Measurements from ENCODE around the gene ZNF232.
"Not testable (repeated sequence)": the region's sequence is repeated elsewhere in the genome, so short reads cannot be mapped to it uniquely, and the experiment has no call there.

ZNF232 gene

GRCh38 chr17:5129770-5130169 is 18.1 kb upstream of the ZNF232 start:
- not testable (repeated sequence) for FAIRE-seq

DNA sequence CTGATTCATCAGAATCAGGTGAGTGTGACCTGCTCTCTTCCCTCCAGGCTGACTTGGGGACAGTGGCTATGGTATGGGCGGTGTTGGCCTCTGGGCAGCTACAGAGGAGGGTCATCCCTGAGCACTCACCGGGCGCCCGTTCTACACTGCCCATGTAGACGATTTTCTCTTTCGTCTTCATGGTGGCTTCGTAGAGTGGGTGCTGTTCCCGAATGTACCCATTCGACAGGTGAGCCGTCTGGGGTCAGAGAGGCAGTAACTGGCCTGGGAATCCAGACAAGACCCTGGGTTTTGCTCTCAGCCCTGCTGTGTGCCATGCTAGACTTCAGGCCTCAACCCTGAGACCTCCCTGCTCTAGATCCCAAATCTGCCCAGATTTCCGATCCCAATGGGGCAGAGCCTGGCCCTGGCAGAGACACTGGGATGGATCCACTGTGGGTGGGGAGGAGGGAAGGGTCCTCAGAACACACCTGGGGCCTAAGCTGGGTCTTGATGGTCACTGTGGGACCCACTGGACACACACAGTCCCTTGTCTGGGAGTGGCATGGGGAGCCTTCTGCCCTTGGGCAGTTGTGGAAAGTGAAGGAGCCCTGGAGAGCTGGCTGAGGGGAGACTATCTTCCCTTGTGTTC is 17.3 kb upstream of the ZNF232 start:
- FAIRE-seq, result no peak

DNA sequence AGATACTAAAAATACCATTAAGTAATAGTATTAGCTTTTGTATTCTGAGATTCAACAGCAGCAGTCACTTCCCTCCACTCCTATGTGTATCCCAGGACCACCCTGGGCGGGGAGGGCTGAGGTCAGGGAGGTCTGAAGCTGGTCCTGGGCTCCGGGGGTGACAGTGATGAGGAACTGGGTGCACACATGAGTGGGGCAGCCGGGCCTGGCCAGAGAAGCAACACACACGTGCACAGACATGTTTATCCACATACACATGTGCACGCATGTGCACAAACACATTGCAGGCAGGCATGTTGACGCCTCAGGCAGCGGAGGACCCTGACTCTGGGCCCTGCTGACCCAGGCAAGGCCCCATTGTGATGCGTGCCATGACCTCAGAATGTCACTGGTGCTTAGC is 16.7 kb upstream of the ZNF232 start:
- not testable (repeated sequence) for FAIRE-seq

GRCh38 chr17:5127910-5128309 is 16.2 kb upstream of the ZNF232 start:
- FAIRE-seq, result no peak

DNA sequence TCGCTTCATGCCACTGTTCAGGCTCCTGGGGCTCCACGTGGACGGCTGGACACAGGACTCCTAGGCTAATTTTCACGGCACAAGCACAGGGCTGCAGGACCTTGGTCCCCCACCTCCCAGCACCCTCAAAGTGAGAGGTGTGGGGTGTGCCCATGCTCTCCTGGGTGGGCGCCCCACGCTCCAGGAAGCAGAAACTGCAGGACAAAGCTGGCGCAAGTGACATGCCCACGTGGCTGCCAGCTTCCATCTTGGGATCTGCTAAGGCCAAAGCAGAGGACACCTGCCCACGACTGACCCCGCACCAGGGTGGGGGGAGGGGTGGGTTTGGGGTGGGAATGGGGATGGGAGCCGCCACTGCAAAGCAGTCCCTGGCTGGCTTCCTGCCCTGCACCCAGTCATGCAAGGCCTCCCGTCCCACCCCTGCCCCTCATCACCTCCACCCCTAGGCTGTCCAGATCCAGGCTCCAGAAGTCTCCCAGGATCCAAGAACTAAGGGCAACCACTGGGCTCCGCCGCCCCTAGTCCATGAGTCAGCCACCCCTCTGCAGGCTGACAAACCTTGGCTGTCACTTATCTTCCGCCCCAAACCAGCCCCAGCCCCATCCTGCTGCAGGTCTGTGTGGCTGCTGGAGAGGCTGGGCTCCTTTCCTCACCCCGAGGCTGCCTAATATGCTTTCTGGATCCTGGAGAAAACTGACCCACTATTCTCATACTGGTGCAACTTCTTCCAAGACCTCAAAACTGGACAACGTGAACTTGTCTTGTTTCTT is 15.2 kb upstream of the ZNF232 start:
- no peak for FAIRE-seq

DNA sequence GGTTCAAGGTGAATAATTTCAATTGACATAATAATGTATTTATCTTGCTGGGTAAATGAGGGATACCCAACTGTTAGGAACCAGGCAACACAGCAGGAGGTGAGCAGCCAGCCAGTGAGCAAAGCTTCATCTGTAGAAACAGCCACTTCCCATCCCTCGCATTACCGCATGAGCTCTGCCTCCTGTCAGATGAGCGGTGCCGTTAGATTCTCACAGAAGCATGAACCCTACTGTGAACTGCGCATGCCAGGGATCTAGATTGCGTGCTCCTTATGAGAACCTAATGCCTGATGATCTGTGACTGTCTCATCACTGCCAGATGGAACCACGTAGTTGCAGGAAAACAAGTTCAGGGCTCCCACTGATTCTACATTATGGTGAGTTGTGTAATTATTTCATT is 13.2 kb upstream of the ZNF232 start:
- not testable (repeated sequence) for FAIRE-seq

DNA sequence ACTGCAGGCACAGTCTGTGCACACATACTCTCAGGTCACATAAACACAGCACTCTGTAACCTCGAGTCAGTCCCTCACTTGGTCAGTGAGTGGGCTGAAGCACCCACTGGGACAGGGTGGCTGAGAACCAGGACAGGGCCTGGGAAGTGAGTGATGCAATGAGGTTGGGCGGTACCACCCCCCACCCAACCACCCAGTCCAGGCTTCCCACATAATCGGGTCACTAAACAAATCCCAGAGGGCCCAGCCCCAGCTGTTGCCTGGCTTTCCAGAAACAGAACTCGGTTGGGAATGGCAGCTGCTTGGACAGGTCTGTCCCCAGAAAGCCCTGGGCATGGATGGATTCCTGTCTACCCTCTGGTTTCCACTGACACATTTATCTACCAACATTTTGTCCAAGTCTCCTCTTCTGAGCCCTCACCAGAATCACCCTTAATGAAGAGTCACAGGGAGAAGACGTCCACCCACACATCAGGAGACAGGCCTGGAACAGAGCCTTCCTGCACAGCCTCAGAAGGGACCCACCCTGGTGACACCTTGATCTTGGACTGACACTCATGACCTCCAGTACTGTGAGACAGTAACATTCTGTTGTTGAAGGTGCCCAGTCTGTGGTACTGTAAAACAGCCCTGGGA is 12.6 kb upstream of the ZNF232 start:
- not testable (repeated sequence) for FAIRE-seq

DNA sequence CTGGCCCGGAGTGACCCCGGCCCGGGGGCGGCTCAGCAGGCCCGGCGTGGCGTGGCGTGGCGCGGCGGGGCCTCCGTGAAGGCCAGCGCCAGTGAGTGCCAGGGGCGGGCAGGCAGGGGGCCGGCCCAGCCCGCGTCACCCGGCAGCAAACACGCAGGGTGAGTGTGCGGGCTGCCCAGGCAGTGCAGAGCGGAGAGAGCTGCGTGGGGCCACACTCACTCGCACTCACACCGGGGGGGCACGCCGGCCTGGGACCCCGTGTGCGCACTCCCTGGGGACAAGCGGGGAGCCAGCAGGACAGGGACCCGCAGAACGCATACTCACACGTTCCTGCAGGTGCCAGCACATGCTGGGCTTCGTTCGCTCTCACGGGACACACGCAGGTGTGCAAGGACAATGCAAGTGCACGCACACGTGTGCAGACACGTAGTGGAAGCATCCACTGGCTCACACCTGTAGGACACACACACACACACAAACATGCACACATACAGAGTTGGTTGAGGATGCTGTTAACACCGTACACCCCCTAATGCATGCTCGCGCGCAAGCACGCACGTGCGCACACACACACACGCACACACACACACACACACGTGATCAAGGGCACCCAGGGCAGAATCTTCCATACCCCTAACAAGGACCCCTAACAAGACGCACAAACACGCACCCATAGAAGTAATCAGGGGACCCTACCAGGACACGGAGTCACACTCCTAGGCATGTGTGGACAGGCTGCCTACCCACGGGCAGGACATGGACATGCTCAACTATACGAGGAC is 11.9 kb upstream of the ZNF232 start:
- no peak for FAIRE-seq

GRCh38 chr17:5122586-5123342 is 11.1 kb upstream of the ZNF232 start:
- no peak for FAIRE-seq

DNA sequence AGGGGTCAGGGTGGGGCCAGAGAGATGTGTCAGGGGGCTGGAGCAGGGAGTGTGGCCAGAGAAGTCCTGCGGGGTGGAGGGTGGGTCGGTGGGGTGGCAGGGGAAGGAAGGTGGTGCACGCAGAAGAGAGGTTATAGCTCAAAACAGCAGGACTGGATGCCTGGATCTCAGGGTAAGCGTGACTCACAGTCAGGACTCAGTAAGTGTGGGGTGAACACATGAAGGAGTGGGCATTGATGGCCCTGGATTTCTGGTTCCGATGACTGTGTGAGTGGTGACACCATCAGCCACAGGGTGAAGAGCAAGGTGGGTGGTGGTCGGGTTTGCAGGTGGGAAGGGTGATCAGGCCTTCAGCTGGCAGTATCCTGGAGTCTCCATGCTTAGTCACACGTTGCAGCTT is 10.4 kb upstream of the ZNF232 start:
- FAIRE-seq, result not testable (repeated sequence)

- FAIRE-seq, result no peak
Observed at GRCh38 chr17:5121186-5121841, 9.6 kb upstream of the ZNF232 start.

DNA sequence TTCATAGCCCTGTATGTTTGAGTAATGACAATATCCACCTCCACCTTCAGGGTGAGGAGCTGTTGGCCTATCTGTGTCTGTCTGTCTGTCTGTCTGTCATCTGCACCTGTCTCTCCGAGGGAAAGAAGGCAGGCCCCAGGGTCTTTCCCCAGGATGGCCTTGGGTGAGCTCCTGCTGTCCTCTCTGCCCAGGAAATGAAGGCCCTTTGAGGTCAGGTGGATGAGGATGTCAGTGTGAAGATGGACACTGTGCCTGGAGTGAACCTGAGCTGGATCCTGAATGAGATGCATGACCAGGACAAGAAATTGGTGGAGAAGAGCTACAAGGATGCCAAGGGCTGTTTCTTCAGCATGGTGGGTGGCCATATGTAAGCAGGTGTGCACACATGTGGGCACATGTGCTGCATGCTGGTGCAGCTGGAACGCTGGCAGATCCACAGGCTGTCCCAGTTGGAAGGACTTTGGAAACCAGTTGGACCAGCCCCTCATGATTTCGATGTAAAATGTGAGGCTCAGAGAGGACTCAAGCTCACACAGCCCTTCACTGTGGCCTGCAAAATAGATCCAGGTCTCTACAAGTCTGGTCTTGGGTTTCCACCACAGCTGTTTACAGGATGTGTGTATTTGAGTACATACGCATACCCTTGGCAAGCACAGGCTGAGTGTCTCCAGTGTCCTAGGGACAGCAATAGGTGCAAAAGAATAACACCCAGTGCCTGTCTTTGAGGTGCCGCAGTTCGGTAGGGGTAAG is 8.9 kb upstream of the ZNF232 start:
- FAIRE-seq, result not testable (repeated sequence)

GRCh38 chr17:5120036-5120435 is 8.4 kb upstream of the ZNF232 start:
- no peak for FAIRE-seq

GRCh38 chr17:5118219-5118618 is 6.5 kb upstream of the ZNF232 start:
- no peak for FAIRE-seq

DNA sequence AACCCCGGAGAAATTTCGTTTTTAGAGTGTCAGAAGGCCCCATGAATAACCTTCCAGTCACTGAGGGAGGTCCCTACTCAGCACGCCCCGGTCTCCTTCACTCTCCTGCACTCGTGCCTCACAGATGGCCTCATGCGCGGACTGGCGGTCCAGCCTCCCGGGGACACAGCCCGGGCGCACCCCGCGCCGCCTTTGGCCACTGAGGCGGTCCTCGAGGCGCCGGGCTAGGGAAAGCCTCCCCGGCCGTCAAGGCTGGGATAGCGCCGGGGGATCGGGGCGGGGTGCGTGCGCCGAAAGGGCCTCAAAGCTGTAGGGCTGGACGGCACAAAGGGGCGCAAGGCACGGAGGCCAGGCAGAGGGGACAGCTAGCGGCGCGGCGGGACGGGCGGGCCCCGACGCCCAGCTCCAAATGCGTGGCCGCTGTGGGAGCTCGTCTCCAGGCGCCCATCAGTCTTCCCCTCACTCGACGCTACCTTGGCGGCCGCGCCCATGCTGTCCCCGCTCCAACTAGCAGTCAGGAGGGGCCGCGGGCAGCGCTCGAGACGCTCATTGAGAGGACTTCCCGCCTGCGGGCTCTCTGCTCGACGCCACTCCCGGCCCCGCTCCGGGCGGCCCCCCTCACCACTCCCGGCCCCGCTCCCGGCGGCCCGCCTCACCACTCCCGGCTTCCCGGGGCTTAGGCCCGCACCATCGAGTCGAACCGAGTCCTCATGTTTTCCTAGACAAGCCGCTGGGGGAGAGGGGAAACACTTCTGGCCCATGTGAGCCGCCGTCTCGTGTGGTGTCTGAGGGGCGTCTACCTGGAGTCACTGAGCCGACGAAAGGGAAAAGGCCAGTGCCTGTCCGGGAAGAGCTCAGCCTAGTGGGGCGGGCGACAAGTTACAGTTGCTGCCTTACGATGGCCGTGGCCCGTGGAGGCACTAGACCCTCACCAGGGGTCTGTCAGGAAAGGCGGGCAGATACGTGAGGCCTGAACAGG is 4.3 kb upstream of the ZNF232 start, which contains the start of gene USP6:
TSS of gene USP6 (plus strand) at position 360 of the 979 bp plus-strand sequence. CDS start 14,336 bp downstream, outside the sequence.
- FAIRE-seq, result no peak

- no peak for FAIRE-seq
Observed at GRCh38 chr17:5110816-5111215, 862 bp downstream of the ZNF232 start.

DNA sequence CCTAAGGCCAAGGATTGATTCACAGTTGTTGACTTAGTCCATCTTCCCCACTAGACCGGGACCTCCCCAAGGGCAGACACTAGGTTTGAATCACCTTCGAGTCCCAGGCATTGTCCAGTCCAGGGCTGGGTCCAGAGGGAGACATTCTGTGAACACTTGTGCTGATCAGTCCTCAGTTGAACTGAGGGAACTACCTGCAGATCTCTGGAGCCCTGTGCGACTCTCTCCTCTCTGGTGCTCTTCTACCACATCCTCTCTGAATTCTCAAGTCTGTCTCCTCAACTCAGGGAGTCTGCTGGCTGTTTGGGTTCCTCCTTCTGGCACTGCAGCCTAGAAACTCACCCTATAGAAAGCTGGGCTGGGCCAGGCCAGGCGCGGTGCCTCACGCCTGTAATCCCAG is 10.8 kb downstream of the ZNF232 start:
- no peak for FAIRE-seq

DNA sequence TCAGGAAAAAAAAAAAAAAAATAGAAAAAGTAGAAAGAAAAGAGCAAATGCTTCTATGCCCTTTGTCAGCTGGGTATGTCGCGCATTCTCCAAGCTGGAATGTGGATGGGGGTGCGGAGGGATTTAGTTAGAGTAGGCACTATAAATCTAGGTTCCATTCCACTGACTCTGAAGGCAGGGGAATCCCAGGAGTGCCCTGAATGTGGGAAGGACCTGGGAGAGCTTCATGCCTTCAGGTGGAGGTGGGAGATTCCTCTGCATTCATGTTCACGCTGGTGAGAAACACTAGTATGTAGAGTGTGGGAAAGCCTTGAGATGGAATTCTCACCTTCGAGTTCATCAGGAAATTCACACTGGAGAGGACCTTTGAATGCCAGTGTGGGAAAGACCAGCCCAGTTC is 12.4 kb downstream of the ZNF232 start:
- no peak for FAIRE-seq

DNA sequence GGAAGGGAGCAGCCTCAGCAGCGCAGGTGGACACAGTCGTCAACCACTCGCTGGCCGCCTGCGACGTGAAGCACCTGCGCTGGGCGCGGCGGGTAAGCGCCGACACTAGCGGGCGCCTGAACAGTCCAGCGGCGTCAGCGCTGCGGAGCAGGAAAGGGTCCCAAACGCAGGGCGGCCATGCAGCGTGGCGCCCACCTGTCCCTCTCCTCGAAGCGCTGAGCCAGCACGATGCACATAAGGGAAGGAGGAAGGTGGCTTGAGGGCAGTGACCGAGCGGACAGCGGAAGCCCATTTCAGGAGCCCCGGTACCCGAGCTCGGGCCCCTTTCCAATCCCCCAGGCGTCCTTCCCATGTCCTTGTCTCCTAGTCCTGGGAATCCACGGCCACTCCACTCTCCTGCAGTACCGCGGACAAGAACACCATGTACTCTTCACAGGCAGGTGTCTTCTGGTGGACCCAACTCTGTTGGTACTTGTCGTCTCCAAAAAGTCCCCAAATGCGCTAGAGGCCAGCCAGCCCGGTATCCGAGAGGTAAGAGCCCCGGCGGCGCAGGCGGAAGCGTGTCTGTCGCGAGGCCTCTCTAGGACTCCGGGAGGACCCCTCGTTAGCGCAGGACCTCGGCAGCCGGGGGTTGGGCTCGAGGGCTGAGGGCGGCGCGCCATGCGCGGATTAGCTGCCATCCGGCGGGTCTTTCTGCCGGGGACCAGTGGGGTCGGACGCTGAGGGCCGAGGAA is 14.4 kb downstream of the ZNF232 start:
- no peak for FAIRE-seq
